Measurements from ENCODE around the gene RITA1.

RITA1 gene

DNA sequence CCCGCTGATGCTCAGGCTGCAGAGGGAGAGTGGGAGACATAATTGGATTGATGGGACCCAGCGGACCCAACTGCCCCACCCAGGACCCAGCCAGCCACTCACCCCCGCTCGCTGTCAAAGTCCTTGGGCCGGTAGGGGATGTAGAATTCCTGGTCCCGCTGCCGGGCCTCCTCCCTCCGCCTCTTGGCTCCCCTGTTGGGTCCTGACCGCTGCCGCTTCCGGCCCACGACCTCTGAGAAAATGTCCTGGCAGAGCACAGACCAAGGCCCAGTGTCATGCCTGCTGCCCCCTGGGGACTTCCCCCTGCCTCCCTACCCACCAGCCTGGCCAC is 22.5 kb upstream of the RITA1 start:
- TF ChIP-seq, protein P1, sequence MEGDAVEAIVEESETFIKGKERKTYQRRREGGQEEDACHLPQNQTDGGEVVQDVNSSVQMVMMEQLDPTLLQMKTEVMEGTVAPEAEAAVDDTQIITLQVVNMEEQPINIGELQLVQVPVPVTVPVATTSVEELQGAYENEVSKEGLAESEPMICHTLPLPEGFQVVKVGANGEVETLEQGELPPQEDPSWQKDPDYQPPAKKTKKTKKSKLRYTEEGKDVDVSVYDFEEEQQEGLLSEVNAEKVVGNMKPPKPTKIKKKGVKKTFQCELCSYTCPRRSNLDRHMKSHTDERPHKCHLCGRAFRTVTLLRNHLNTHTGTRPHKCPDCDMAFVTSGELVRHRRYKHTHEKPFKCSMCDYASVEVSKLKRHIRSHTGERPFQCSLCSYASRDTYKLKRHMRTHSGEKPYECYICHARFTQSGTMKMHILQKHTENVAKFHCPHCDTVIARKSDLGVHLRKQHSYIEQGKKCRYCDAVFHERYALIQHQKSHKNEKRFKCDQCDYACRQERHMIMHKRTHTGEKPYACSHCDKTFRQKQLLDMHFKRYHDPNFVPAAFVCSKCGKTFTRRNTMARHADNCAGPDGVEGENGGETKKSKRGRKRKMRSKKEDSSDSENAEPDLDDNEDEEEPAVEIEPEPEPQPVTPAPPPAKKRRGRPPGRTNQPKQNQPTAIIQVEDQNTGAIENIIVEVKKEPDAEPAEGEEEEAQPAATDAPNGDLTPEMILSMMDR (IDR thresholded peaks at IDR 0.05; ENCODE audit: low read depth, low read length), result no peak
- Histone ChIP-seq H3K9me3 (ENCODE audit: severe bottlenecking) (no peaks in the 10 kb centered on the region), H3K27ac (peak overlapping the region; percentile 84), H3K36me3 (peaks cover 72% of the 10 kb centered on the region), H3K4me3 (ENCODE audit: low read depth, low read length) (no peak overlapping the region), H3K27me3 (ENCODE audit: insufficient read depth, low read depth, severe bottlenecking) (no peaks in the 10 kb centered on the region)
- no peak for DNase-seq

DNA sequence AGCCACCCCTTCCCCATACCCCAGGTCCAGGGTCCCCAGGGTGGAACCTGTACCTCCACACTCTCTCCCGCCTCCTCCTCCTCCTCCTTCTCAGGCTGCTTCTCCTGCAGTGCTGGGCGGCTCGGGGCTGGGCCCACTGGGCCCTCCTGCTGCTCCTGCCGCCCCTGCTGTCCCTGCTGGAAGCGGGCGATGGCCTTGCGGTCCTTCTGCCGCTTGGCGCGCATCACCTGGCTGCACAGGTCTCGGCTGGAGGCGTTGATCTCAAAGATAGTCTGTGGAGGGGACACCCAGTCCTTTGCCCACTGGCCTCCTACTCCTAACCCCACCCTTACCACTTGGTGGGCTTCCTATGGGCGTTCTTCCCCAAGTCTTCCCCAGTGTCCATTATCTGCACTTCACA is 21.5 kb upstream of the RITA1 start:
- no peak overlapping the region for H3K27ac ChIP-seq
- TF ChIP-seq, protein P1 (IDR thresholded peaks at IDR 0.05; ENCODE audit: low read depth, low read length), result no peak
- DNase-seq, result no peak
- no peaks in the 10 kb centered on the region for H3K27me3 ChIP-seq (ENCODE audit: insufficient read depth, low read depth, severe bottlenecking)
- H3K9me3 ChIP-seq (ENCODE audit: severe bottlenecking), result no peaks in the 10 kb centered on the region
- H3K4me3 ChIP-seq (ENCODE audit: low read depth, low read length), result no peak overlapping the region
- H3K36me3 ChIP-seq, result peaks cover 72% of the 10 kb centered on the region

DNA sequence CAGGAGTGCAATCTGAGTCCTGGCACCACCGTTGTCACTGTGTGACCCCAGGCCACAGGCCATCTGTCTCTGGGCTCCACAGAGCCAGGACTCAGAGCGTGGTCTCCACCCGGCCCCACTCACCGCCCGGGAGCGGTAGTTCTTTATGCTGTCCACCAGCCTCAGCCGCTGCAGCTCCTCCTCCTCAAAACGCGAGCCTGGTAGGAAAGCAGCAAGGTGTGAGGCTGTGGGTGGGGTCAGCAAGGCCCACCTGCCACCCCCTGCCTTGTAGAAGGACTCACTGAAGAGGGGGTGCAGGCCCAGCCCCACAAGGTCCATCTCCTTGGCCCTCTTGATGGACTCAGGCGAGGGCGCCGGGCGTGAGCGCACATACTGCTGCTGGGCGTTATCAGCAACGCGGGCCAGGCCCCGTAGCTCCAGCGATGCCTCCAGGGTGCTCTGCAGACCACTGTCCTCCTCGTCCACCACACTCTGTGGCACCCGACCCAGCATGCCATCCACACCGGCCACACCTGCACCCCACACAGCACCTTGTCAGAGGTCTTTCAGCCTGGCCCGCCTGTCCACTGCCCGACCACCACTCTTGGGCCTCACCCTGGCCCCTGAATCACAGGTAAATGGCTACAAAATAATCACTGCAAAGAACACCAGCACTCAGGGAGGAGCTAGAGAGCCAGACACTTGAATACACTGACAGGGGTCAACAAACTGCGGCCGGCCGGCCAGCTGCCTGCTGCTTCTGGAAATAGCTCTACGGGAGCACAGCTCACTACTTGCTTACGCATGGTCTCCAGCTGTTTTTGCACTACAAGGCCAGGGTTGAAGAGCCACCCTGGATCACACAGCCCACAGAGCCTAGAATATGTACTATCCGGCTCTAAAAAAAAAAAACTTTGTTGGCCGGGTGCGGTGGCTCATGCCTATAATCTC is 19.7 kb upstream of the RITA1 start:
- no peak overlapping the region for H3K27ac ChIP-seq
- no peak overlapping the region for H3K4me3 ChIP-seq (ENCODE audit: low read depth, low read length)
- no peaks in the 10 kb centered on the region for H3K9me3 ChIP-seq (ENCODE audit: severe bottlenecking)
- peaks cover 72% of the 10 kb centered on the region for H3K36me3 ChIP-seq
- TF ChIP-seq, protein P1 (IDR thresholded peaks at IDR 0.05; ENCODE audit: low read depth, low read length), result no peak
- no peak for DNase-seq
- no peaks in the 10 kb centered on the region for H3K27me3 ChIP-seq (ENCODE audit: insufficient read depth, low read depth, severe bottlenecking)

DNA sequence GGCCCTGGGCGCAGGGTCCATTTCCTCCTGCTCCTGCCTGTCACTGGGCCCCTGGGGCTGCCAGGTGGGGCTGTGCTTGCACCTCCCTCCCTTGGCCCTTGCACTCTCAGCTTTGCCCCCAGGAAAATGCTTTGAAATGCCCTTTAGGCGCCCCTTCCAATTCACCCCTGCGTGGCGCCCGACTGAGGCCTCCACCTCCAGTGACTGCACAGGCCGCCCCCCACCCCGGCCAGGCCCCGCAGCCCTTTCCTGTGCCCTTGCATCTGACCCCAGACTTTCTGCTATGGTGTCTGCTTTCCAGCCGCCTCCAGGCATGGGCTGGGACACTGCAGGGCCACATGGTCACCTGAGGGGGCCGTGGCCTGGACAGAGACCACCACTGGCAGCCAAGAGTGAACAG is 17.7 kb upstream of the RITA1 start:
- TF ChIP-seq, protein P1 (IDR thresholded peaks at IDR 0.05; ENCODE audit: low read depth, low read length), result no peak
- DNase-seq, result no peak
- peaks cover 91% of the 10 kb centered on the region for H3K36me3 ChIP-seq
- H3K9me3 ChIP-seq (ENCODE audit: severe bottlenecking), result no peaks in the 10 kb centered on the region
- no peaks in the 10 kb centered on the region for H3K27me3 ChIP-seq (ENCODE audit: insufficient read depth, low read depth, severe bottlenecking)
- no peak overlapping the region for H3K4me3 ChIP-seq (ENCODE audit: low read depth, low read length)
- H3K27ac ChIP-seq, result no peak overlapping the region

DNA sequence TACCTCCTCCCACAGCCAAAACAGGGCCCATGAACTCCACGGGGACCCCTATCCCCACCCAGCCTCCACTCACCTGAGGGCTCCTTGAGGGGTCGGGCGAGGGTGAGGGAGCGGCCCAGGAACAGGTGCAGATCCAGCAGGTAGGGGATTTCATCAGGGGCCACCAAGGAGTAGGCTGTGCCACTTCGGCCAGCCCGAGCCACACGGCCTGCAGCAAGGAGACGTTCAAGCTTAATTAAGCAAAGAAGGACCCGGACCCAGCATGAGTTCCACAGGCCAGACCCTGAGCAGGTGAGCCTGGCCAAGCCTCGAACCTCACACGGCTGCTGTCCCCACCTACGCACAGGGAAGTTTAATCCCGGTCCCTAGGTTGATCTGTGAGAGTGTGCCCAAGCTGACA is 15.8 kb upstream of the RITA1 start:
- Histone ChIP-seq H3K9me3 (ENCODE audit: severe bottlenecking) (no peaks in the 10 kb centered on the region), H3K27ac (no peak overlapping the region), H3K27me3 (ENCODE audit: insufficient read depth, low read depth, severe bottlenecking) (no peaks in the 10 kb centered on the region), H3K36me3 (peaks cover 93% of the 10 kb centered on the region), H3K4me3 (ENCODE audit: low read depth, low read length) (no peak overlapping the region)
- TF ChIP-seq, protein P1 (IDR thresholded peaks at IDR 0.05; ENCODE audit: low read depth, low read length), result no peak
- no peak for DNase-seq

DNA sequence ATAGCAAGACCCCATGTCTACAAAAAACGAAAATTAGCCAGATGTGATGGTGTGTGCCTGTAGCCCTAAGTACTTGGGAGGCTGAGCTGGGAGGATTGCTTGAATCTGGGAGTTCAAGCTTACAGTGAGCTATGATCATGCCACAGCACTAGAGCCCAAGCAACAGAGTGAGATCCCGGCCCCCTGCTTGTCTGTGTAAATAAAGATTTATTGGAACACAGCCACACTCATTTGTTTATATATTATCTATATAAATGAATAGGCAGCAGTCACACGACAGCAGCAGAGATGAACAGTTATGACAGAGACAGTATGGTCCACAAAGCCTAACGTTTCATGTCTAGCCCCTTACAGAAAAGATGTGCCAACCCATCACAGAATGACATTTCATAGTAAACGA is 15.1 kb upstream of the RITA1 start:
- peaks cover 91% of the 10 kb centered on the region for H3K36me3 ChIP-seq
- TF ChIP-seq, protein P1 (IDR thresholded peaks at IDR 0.05; ENCODE audit: low read depth, low read length), result no peak
- no peak for DNase-seq
- H3K27me3 ChIP-seq (ENCODE audit: insufficient read depth, low read depth, severe bottlenecking), result no peaks in the 10 kb centered on the region
- no peaks in the 10 kb centered on the region for H3K9me3 ChIP-seq (ENCODE audit: severe bottlenecking)
- no peak overlapping the region for H3K27ac ChIP-seq
- H3K4me3 ChIP-seq (ENCODE audit: low read depth, low read length), result no peak overlapping the region
